Fibroblast of the conjunctiva (primary cell): ENCODE data around the gene CLEC16A.

Experiments used
- DNase-seq: peaks from one replicate; pipeline ENCODE4 v3.0.0-alpha.2; 2010; ENCODE audit warnings: low read depth

Gene CLEC16A

GRCh38 chr16:11015607-11016006, 71.2 kb downstream of the CLEC16A start:
- DNase-seq, result no peak

- DNase-seq, result no peak
These were observed 72.2 kb downstream of the CLEC16A start for GRCh38 chr16:11016524-11016988.

- DNase-seq, result no peak
These were observed 72.6 kb downstream of the CLEC16A start for GRCh38 chr16:11016993-11017392.

- DNase-seq, result no peak
These were observed 73.1 kb downstream of the CLEC16A start for GRCh38 chr16:11017499-11017898.

- DNase-seq, result no peak
These were observed 76.0 kb downstream of the CLEC16A start for GRCh38 chr16:11020388-11020787.

GRCh38 chr16:11020792-11021551, 76.6 kb downstream of the CLEC16A start:
- peak; percentile 43 for DNase-seq

GRCh38 chr16:11022002-11022401, 77.6 kb downstream of the CLEC16A start:
- no peak for DNase-seq

GRCh38 chr16:11023262-11024039, 79.1 kb downstream of the CLEC16A start:
- DNase-seq, result no peak

- DNase-seq, result no peak
These were observed 80.1 kb downstream of the CLEC16A start for GRCh38 chr16:11024333-11025053.

- DNase-seq, result no peak
These were observed 80.8 kb downstream of the CLEC16A start for GRCh38 chr16:11025120-11025531.

GRCh38 chr16:11029948-11030347, 85.6 kb downstream of the CLEC16A start:
- no peak for DNase-seq

GRCh38 chr16:11030990-11031510, 86.7 kb downstream of the CLEC16A start:
- DNase-seq, result no peak

GRCh38 chr16:11032000-11032921, 87.9 kb downstream of the CLEC16A start:
- no peak for DNase-seq

- DNase-seq, result peak; percentile 97
These were observed 88.5 kb downstream of the CLEC16A start for GRCh38 chr16:11032922-11033291.

- DNase-seq, result peak; percentile 95
These were observed 89.5 kb downstream of the CLEC16A start for GRCh38 chr16:11033629-11034420.

GRCh38 chr16:11034481-11034931, 90.1 kb downstream of the CLEC16A start:
- no peak for DNase-seq

- DNase-seq, result no peak
These were observed 90.7 kb downstream of the CLEC16A start for GRCh38 chr16:11035096-11035495.

- DNase-seq, result no peak
These were observed 91.7 kb downstream of the CLEC16A start for GRCh38 chr16:11036040-11036439.

- no peak for DNase-seq
These were observed 92.6 kb downstream of the CLEC16A start for GRCh38 chr16:11036868-11037410.

- DNase-seq, result no peak
These were observed 93.9 kb downstream of the CLEC16A start for GRCh38 chr16:11038305-11038704.
